ENCODE data around the gene KRT72. TPM values are rescaled to one million over a fixed set of nuclear protein-coding genes. Genes with fewer than 3 reads are reported as not detected.

KRT72 gene
- total and polyA plus RNA-seq, 4 donors: not detected

- no peak overlapping the region for H3K9ac ChIP-seq (ENCODE audit: low read depth in 1 of 2, low read length in 2 of 2)
- no peak overlapping the region for H3K27ac ChIP-seq (ENCODE audit: low read depth in 1 of 2, low read length in 2 of 2)
- no peaks in the 10 kb centered on the region for H3K36me3 ChIP-seq (ENCODE audit: control insufficient read depth in 4 of 4, insufficient read depth in 3 of 4, low read depth in 1 of 4, low read length in 3 of 4)
- no peak for DNase-seq (ENCODE audit: low spot score)
- 79% methylated on average over 10 of the region's 10 CpGs for WGBS
- TF ChIP-seq HNF4G (IDR thresholded peaks at IDR 0.05) (no peak), NR2F2 (IDR thresholded peaks at IDR 0.05) (no peak), ZBTB33 (IDR thresholded peaks at IDR 0.05) (no peak), SP1 (IDR thresholded peaks at IDR 0.05) (no peak), GABPA (IDR thresholded peaks at IDR 0.05 in 1 of 2, conservative IDR thresholded peaks at IDR 0.05 in 1 of 2) (no peak), TAF1 (conservative IDR thresholded peaks at IDR 0.05) (no peak), REST (IDR thresholded peaks at IDR 0.05) (no peak), EGR1 (IDR thresholded peaks at IDR 0.05; ENCODE audit: low read depth in 2 of 2) (no peak), YY1 (IDR thresholded peaks at IDR 0.05) (no peak), FOXA2 (IDR thresholded peaks at IDR 0.05) (no peak)
- TF ChIP-seq, protein P1, sequence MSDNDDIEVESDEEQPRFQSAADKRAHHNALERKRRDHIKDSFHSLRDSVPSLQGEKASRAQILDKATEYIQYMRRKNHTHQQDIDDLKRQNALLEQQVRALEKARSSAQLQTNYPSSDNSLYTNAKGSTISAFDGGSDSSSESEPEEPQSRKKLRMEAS (IDR thresholded peaks at IDR 0.05): no peak
- H3K27me3 ChIP-seq (ENCODE audit: control insufficient read depth in 4 of 4, insufficient read depth in 4 of 4, low read length in 3 of 4): no peaks in the 10 kb centered on the region
- no peaks in the 10 kb centered on the region for H3K9me3 ChIP-seq (ENCODE audit: control insufficient read depth in 4 of 4, low read length in 3 of 4)
- no peak overlapping the region for H3K4me3 ChIP-seq (ENCODE audit: low read depth in 1 of 3, low read length in 3 of 3)
- no peaks in the 10 kb centered on the region for H3K4me1 ChIP-seq (ENCODE audit: control insufficient read depth in 4 of 4, insufficient read depth in 4 of 4, low read length in 3 of 4)
These were observed 15.6 kb upstream of the KRT72 start for GRCh38 chr12:52616680-52617402.

DNA sequence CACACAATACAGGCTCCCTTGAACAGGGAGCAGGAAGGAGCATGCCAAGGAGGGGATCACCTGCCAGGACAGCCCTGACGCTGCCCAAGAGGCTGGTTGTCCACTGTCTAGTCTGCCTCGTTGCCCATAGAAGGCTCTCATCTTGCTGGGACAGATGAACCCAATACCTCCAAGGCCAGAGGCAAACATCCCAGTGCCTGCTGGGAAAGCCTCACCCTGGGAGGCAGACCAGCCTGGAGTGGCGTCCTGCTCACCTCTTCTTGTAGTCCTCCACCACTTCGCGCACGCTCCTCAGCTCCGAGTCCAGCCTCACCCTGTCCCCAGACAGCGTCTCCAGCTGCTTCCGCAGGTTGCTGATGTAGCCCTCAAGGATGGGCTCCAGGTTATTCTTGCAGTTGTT lies 14.6 kb upstream of the KRT72 start:
- DNase-seq (ENCODE audit: low spot score): no peak
- H3K4me3 ChIP-seq (ENCODE audit: low read depth in 1 of 3, low read length in 3 of 3): no peak overlapping the region
- WGBS: 89% methylated on average over 9 of the region's 9 CpGs
- TF ChIP-seq HNF4G (IDR thresholded peaks at IDR 0.05): no peak
- no peak for TF ChIP-seq ZBTB33 (IDR thresholded peaks at IDR 0.05)
- no peak for TF ChIP-seq SP1 (IDR thresholded peaks at IDR 0.05)
- TF ChIP-seq REST (IDR thresholded peaks at IDR 0.05): no peak
- TF ChIP-seq, protein P2, sequence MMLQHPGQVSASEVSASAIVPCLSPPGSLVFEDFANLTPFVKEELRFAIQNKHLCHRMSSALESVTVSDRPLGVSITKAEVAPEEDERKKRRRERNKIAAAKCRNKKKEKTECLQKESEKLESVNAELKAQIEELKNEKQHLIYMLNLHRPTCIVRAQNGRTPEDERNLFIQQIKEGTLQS (IDR thresholded peaks at IDR 0.05): no peak
- no peak for TF ChIP-seq RAD21 (IDR thresholded peaks at IDR 0.05)
- TF ChIP-seq FOXA2 (IDR thresholded peaks at IDR 0.05): no peak
- TF ChIP-seq CTCF (IDR thresholded peaks at IDR 0.05; ENCODE audit: low read depth, low read length, missing input control): no peak
- TF ChIP-seq HNF4A (conservative IDR thresholded peaks at IDR 0.05): no peak
- no peak for TF ChIP-seq GABPA (IDR thresholded peaks at IDR 0.05 in 1 of 2, conservative IDR thresholded peaks at IDR 0.05 in 1 of 2)
- TF ChIP-seq FOXA1 (IDR thresholded peaks at IDR 0.05): no peak
- no peak for TF ChIP-seq RXRA (IDR thresholded peaks at IDR 0.05)
- TF ChIP-seq JUND (IDR thresholded peaks at IDR 0.05): no peak

More for the DNA sequence above, 14.6 kb upstream of the KRT72 start:
- no peaks in the 10 kb centered on the region for H3K36me3 ChIP-seq (ENCODE audit: control insufficient read depth in 4 of 4, insufficient read depth in 3 of 4, low read depth in 1 of 4, low read length in 3 of 4)
- no peaks in the 10 kb centered on the region for H3K4me1 ChIP-seq (ENCODE audit: control insufficient read depth in 4 of 4, insufficient read depth in 4 of 4, low read length in 3 of 4)
- H3K27ac ChIP-seq (ENCODE audit: low read depth in 1 of 2, low read length in 2 of 2): no peak overlapping the region
- no peaks in the 10 kb centered on the region for H3K27me3 ChIP-seq (ENCODE audit: control insufficient read depth in 4 of 4, insufficient read depth in 4 of 4, low read length in 3 of 4)
- H3K9me3 ChIP-seq (ENCODE audit: control insufficient read depth in 4 of 4, low read length in 3 of 4): no peaks in the 10 kb centered on the region
- no peak overlapping the region for H3K9ac ChIP-seq (ENCODE audit: low read depth in 1 of 2, low read length in 2 of 2)

Measured in liver (tissue), 9 donors.